ENCODE results near the gene ADGRG4. TPM values are rescaled to one million over a fixed set of nuclear protein-coding genes. Genes with fewer than 3 reads are reported as not detected.

The ADGRG4 gene
- total and polyA plus RNA-seq, 2 donors from 2014 or later: 0.13 TPM; not detected in 1

- Histone ChIP-seq H3K27ac (ENCODE audit: low read depth in 2 of 2, low read length in 2 of 2) (no peak overlapping the region), H3K9ac (ENCODE audit: low read length in 3 of 3) (no peak overlapping the region), H3K36me3 (ENCODE audit: control insufficient read depth in 2 of 3, insufficient read depth in 3 of 3, low read length in 3 of 3) (no peaks in the 10 kb centered on the region), H3K4me3 (ENCODE audit: low read length in 3 of 3) (no peak overlapping the region), H3K4me1 (ENCODE audit: control insufficient read depth in 2 of 3, insufficient read depth in 2 of 3, low read depth in 1 of 3, low read length in 3 of 3) (no peaks in the 10 kb centered on the region), H3K27me3 (ENCODE audit: control insufficient read depth, insufficient read depth, low read length) (no peaks in the 10 kb centered on the region), H3K9me3 (ENCODE audit: control insufficient read depth in 2 of 3, insufficient read depth in 1 of 3, low read length in 3 of 3) (no peaks in the 10 kb centered on the region)
- intact Hi-C loops (cut with DNase I): no loop called here
- peak; percentile 62 for TF ChIP-seq CTCF (IDR thresholded peaks at IDR 0.05; ENCODE audit: borderline replicate concordance, extremely low read depth, insufficient read depth)
- peak in 3 of 5 donors; percentile 23 to 50 (median 44) for DNase-seq
- peak; percentile 87 for FAIRE-seq
Observed at GRCh38 chrX:136268051-136269048, 32.4 kb upstream of the ADGRG4 start.

- Histone ChIP-seq H3K27me3 (ENCODE audit: control insufficient read depth, insufficient read depth, low read length) (no peaks in the 10 kb centered on the region), H3K36me3 (ENCODE audit: control insufficient read depth in 2 of 3, insufficient read depth in 3 of 3, low read length in 3 of 3) (no peaks in the 10 kb centered on the region), H3K4me1 (ENCODE audit: control insufficient read depth in 2 of 3, insufficient read depth in 2 of 3, low read depth in 1 of 3, low read length in 3 of 3) (no peaks in the 10 kb centered on the region), H3K4me3 (ENCODE audit: low read length in 3 of 3) (no peak overlapping the region), H3K27ac (ENCODE audit: low read depth in 2 of 2, low read length in 2 of 2) (no peak overlapping the region), H3K9me3 (ENCODE audit: control insufficient read depth in 2 of 3, insufficient read depth in 1 of 3, low read length in 3 of 3) (no peaks in the 10 kb centered on the region), H3K9ac (ENCODE audit: low read length in 3 of 3) (no peak overlapping the region)
- no peak for FAIRE-seq
- no peak for DNase-seq
- TF ChIP-seq CTCF (IDR thresholded peaks at IDR 0.05; ENCODE audit: borderline replicate concordance, extremely low read depth, insufficient read depth): no peak
- intact Hi-C loops (cut with DNase I): no loop called here
Observed at GRCh38 chrX:136269921-136270320, 30.8 kb upstream of the ADGRG4 start.

- intact Hi-C loops (cut with DNase I): no loop called here
- Histone ChIP-seq H3K27ac (ENCODE audit: low read depth in 2 of 2, low read length in 2 of 2) (no peak overlapping the region), H3K4me1 (ENCODE audit: control insufficient read depth in 2 of 3, insufficient read depth in 2 of 3, low read depth in 1 of 3, low read length in 3 of 3) (no peaks in the 10 kb centered on the region), H3K9ac (ENCODE audit: low read length in 3 of 3) (no peak overlapping the region), H3K27me3 (ENCODE audit: control insufficient read depth, insufficient read depth, low read length) (no peaks in the 10 kb centered on the region), H3K36me3 (ENCODE audit: control insufficient read depth in 2 of 3, insufficient read depth in 3 of 3, low read length in 3 of 3) (no peaks in the 10 kb centered on the region), H3K4me3 (ENCODE audit: low read length in 3 of 3) (no peak overlapping the region), H3K9me3 (ENCODE audit: control insufficient read depth in 2 of 3, insufficient read depth in 1 of 3, low read length in 3 of 3) (no peaks in the 10 kb centered on the region)
- no peak for FAIRE-seq
- TF ChIP-seq CTCF (IDR thresholded peaks at IDR 0.05; ENCODE audit: borderline replicate concordance, extremely low read depth, insufficient read depth): no peak
- no peak for DNase-seq
Observed at GRCh38 chrX:136271300-136271699, 29.5 kb upstream of the ADGRG4 start.

Data from kidney (tissue), 14 donors.